NCI-H2171 treated with DMSO at 0.1 percent for 48 hours (cell line): ENCODE data around the gene SLITRK2.

ENCODE experiments used
- DNase-seq: peaks from one replicate; lab custom pipeline; 2025; lab: John Stamatoyannopoulos, UW

Gene SLITRK2, protein sequence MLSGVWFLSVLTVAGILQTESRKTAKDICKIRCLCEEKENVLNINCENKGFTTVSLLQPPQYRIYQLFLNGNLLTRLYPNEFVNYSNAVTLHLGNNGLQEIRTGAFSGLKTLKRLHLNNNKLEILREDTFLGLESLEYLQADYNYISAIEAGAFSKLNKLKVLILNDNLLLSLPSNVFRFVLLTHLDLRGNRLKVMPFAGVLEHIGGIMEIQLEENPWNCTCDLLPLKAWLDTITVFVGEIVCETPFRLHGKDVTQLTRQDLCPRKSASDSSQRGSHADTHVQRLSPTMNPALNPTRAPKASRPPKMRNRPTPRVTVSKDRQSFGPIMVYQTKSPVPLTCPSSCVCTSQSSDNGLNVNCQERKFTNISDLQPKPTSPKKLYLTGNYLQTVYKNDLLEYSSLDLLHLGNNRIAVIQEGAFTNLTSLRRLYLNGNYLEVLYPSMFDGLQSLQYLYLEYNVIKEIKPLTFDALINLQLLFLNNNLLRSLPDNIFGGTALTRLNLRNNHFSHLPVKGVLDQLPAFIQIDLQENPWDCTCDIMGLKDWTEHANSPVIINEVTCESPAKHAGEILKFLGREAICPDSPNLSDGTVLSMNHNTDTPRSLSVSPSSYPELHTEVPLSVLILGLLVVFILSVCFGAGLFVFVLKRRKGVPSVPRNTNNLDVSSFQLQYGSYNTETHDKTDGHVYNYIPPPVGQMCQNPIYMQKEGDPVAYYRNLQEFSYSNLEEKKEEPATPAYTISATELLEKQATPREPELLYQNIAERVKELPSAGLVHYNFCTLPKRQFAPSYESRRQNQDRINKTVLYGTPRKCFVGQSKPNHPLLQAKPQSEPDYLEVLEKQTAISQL

GRCh38 chrX:145817331-145818185 lies at the start of gene SLITRK2:
Gene SLITRK2, plus strand, starts transcription at chrX:145817829. Its CDS starts 4,597 bp downstream, at chrX:145822426.
- DNase-seq = no peak

DNA sequence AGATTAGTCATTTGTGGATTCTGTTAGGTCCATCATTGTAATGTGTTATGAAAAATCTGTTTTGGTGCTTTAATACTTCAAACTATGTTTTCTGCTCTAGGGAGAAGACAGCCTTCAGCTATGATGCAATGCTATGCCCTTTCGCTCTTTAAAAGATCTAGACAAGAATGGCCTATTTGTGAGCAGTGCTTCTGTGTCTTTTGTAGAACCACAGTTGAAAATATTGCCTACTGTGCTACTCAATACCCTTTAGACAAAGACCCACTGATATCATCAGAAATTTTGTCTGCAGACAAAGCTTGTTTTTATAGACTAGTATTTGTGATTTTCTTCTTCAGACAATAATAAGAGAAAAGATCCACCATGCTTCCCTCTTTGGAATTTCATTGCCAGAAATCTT lies 44.6 kb upstream of the SLITRK2 start:
- no peak for DNase-seq

- no peak for DNase-seq
Measured at GRCh38 chrX:145792281-145792680, 25.3 kb upstream of the SLITRK2 start.

GRCh38 chrX:145803508-145803907 lies 14.1 kb upstream of the SLITRK2 start:
- DNase-seq = no peak

GRCh38 chrX:145813081-145813480 lies 4.5 kb upstream of the SLITRK2 start:
- no peak for DNase-seq

- DNase-seq = no peak
Measured at GRCh38 chrX:145816601-145817315, 871 bp upstream of the SLITRK2 start.

GRCh38 chrX:145818186-145819113 lies 821 bp downstream of the SLITRK2 start:
- DNase-seq = no peak

DNA sequence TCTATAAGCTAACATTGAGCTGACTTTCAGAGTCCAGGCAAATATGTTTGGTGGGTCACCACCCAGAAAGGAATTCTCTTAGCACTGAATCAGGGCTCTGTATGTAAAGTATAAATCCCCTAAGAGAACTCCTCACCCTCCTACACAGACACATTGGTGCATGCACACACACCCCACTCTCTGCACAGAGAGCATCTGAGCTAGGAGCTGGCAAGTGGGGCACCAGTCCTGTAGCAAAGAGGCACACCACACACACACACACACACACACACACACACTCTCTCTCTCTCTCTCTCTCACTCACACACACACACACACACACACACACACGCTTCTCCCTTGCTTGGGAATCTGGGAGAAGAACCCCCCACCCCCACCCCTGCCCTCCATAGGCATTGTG lies 3.2 kb downstream of the SLITRK2 start:
- no peak for DNase-seq

DNA sequence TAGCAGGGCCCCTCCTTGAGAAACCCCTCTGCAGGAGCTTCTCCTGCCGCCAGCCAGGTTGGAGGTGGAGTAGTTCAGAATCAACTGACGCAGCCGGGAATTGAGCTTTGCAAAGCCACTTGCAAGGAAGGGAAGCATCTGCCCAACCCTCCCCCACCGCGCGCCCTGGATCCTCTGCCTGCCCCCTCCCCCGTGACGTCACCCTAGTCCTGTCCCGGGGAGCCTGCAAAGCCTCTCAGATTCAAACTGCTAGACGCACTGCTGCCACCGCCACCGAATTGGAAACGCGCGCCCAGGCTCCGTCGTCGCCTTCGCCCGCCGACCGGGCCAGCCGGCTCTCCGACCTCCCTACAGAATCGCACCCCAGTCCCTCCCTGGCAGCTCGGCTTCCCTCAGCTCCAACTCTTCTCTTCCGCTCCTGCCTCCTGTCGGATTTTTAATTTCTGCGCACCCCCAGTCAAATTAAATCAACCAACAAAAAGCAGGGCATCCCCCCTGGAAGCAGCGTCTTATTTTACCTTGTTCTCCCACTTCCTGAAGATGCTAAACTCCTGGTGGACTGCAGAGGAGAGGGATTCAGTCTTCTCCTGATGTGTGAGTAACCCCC lies 3.8 kb downstream of the SLITRK2 start:
- DNase-seq = no peak

DNA sequence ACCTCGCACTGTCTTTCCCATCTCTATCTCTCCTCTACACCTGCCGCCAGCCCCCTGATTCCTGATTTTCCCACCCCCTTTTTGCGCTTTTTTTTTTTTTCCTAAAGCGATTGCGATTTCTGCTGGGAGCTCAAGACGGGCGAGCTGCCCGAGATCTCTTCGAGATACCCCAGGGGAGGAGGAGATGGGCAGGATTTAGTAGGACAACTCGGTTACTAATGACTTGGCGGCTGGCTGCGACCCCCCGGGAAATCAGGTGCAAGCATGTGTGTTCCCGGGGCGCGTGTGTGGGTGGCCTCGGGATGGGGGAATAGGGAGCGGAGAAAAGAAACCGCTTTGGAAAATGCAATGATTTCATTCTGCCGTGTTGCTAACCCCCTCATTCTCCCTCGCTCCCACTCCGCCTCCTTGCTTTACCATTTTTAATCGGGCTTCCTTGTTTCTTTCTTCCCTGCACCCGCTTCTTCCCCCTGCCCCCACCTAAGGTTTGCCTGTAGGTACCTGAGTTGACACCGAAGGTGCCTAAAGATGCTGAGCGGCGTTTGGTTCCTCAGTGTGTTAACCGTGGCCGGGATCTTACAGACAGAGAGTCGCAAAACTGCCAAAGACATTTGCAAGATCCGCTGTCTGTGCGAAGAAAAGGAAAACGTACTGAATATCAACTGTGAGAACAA lies 4.4 kb downstream of the SLITRK2 start:
- no peak for DNase-seq

- no peak for DNase-seq
Measured at GRCh38 chrX:145823132-145823531, 5.5 kb downstream of the SLITRK2 start.

DNA sequence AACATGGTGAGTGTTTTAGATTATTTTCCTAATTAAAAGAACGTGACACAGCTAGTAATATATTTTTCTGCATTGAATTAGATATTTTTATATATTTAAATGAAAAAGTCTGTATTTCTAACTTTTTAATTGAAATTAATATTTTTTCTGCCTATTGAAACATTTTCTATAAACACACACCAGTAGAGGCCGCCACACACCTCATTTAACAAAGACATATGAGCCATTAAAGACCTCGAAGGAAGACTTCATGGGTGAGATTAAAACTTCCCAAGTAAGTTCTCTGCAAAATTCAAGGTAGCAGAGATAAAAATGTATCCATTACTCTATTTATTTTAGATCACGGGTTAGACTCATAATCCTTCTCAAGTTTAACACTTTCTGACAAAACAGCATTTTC lies 8.3 kb downstream of the SLITRK2 start:
- no peak for DNase-seq

GRCh38 chrX:145826466-145826865 lies 8.8 kb downstream of the SLITRK2 start:
- no peak for DNase-seq

DNA sequence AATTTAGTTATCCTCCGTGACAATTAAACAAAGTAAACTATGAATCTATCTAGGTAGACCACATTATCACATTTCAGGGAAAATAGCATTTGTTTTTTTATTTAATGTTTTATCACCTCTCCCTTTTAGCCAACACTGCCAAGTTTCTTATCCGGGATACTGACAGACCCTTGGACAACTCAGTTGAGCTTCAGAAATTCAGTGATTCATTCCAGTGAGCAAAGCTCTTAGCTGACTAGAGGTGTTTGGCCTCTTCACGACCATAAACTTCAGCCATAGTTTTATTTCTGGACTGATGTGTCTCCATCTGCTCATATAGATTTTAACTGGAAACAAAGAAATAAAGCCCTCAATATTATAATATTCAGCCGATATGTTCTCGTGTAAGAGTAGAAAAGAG lies 15.2 kb downstream of the SLITRK2 start:
- no peak for DNase-seq

DNA sequence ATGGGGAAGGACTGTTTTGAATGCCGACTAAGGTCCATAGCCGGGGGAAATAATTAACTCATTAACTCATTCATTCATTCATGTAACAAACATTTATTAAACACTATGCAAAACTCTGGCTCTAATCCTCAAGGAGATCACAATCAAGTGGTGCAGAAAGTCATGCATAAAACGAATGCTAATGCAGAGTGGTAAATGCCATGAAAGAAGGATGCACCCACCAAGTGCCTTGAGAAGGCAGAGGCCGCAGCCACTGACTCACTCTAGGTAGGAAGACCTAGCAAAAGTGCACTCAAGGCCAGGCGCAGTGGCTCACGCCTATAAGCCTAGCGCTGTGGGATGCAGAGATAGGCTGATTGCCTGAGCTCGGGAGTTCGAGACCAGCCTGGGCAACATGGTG lies 22.9 kb downstream of the SLITRK2 start:
- DNase-seq = no peak

GRCh38 chrX:145843146-145843904 lies 25.7 kb downstream of the SLITRK2 start:
- DNase-seq = no peak

DNA sequence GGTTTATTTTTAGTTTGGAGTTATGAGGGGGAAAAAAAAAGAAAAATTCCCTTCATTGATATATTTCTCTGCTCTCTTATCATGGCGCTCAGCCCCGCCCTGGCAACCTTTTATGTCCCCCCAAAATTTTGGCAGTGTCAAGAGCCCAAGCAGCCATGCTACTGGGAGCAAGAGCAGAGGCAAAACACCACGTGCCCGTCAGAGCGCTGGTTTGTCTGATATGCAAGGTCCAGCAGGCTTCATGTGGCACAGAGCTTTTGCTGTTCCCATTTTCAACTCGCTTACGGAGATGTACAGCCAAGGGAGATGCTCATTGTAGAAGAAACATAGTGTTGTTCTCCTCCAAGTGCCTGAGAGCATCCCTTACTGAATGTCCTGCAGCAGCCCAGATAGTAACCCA lies 27.3 kb downstream of the SLITRK2 start:
- no peak for DNase-seq

DNA sequence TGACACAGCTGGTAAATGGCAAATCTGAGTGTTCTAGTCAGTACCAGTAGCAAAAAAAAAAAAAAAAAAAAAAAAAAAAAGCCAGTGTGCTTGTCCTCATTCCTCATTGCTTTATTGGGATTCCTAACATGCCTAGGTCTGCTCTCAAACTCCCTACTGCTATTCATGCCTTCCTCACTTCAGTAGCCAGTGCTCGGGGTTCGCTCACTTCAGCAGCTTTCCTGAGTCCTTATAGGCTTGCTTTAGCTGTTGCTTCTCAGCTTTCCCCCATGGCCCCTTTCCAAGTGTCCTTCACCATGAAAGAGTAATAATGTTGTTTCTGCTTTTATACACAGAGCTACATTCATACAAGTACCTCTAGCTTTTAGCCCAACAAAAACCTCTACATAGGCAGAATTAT lies 30.8 kb downstream of the SLITRK2 start:
- DNase-seq = no peak

DNA sequence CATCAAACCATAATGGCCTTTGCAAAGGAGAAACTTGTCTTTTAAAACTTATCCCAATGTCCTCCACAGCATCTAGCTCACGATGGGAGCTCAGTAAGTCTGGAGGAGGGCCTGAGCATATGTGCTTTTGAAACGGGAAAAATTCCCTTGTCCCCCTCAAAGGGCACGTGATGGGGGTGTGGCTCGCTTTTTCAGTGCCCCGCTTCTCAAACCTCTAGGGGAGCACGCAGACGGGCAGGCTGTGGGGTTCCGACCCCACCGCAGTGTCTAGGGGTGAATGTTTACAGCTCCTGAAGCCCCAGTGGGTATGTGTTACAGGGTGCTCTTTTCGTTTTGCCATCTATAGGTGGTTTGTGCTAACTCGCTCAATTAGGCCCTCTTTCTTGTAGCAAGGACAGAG lies 31.2 kb downstream of the SLITRK2 start:
- no peak for DNase-seq
